ENCODE data around the gene COX4I1.
"Not testable (repeated sequence)": the region's sequence is repeated elsewhere in the genome, so short reads cannot be mapped to it uniquely, and the experiment has no call there.

COX4I1 gene

GRCh38 chr16:85794696-85795095, 4.8 kb upstream of the COX4I1 start:
- TF ChIP-seq JUND (IDR thresholded peaks at IDR 0.05; ENCODE audit: low read depth) = no peak
- no peak for DNase-seq (ENCODE audit: low read depth in 1 of 2, low spot score in 1 of 2)
- in situ Hi-C loops (cut with HindIII; ENCODE audit: low pct_unique_long_range_greater_than_20kb, low sequenced_read_pairs) = no loop called here

- in situ Hi-C loops (cut with HindIII; ENCODE audit: low pct_unique_long_range_greater_than_20kb, low sequenced_read_pairs) = no loop called here
- TF ChIP-seq JUND (IDR thresholded peaks at IDR 0.05; ENCODE audit: low read depth) = no peak
- no peak for DNase-seq (ENCODE audit: low read depth in 1 of 2, low spot score in 1 of 2)
These were observed 3.3 kb upstream of the COX4I1 start for GRCh38 chr16:85796152-85796551.

GRCh38 chr16:85796599-85796998, 2.9 kb upstream of the COX4I1 start:
- in situ Hi-C loops (cut with HindIII; ENCODE audit: low pct_unique_long_range_greater_than_20kb, low sequenced_read_pairs) = no loop called here
- TF ChIP-seq JUND (IDR thresholded peaks at IDR 0.05; ENCODE audit: low read depth) = no peak
- no peak for DNase-seq (ENCODE audit: low read depth in 1 of 2, low spot score in 1 of 2)

- in situ Hi-C loops (cut with HindIII; ENCODE audit: low pct_unique_long_range_greater_than_20kb, low sequenced_read_pairs) = no loop called here
- no peak for TF ChIP-seq JUND (IDR thresholded peaks at IDR 0.05; ENCODE audit: low read depth)
- no peak for DNase-seq (ENCODE audit: low read depth in 1 of 2, low spot score in 1 of 2)
These were observed 1.2 kb upstream of the COX4I1 start for GRCh38 chr16:85798283-85798776.

GRCh38 chr16:85798901-85799496, 496 bp upstream of the COX4I1 start:
- no peak for DNase-seq (ENCODE audit: low read depth in 1 of 2, low spot score in 1 of 2)
- in situ Hi-C loops (cut with HindIII; ENCODE audit: low pct_unique_long_range_greater_than_20kb, low sequenced_read_pairs) = no loop called here
- no peak for TF ChIP-seq JUND (IDR thresholded peaks at IDR 0.05; ENCODE audit: low read depth)

- in situ Hi-C loops (cut with HindIII; ENCODE audit: low pct_unique_long_range_greater_than_20kb, low sequenced_read_pairs) = no loop called here
- no peak for DNase-seq (ENCODE audit: low read depth in 1 of 2, low spot score in 1 of 2)
- no peak for TF ChIP-seq JUND (IDR thresholded peaks at IDR 0.05; ENCODE audit: low read depth)
These were observed 800 bp downstream of the COX4I1 start for GRCh38 chr16:85800321-85800669.

GRCh38 chr16:85803570-85803969, 4.1 kb downstream of the COX4I1 start:
- no peak for DNase-seq (ENCODE audit: low read depth in 1 of 2, low spot score in 1 of 2)
- no peak for TF ChIP-seq JUND (IDR thresholded peaks at IDR 0.05; ENCODE audit: low read depth)
- in situ Hi-C loops (cut with HindIII; ENCODE audit: low pct_unique_long_range_greater_than_20kb, low sequenced_read_pairs) = no loop called here

GRCh38 chr16:85805442-85806045, 6.0 kb downstream of the COX4I1 start:
- in situ Hi-C loops (cut with HindIII; ENCODE audit: low pct_unique_long_range_greater_than_20kb, low sequenced_read_pairs) = no loop called here
- DNase-seq (ENCODE audit: low read depth in 1 of 2, low spot score in 1 of 2) = no peak
- TF ChIP-seq JUND (IDR thresholded peaks at IDR 0.05; ENCODE audit: low read depth) = no peak

- in situ Hi-C loops (cut with HindIII; ENCODE audit: low pct_unique_long_range_greater_than_20kb, low sequenced_read_pairs) = no loop called here
- DNase-seq (ENCODE audit: low read depth in 1 of 2, low spot score in 1 of 2) = no peak
- no peak for TF ChIP-seq JUND (IDR thresholded peaks at IDR 0.05; ENCODE audit: low read depth)
These were observed 7.0 kb downstream of the COX4I1 start for GRCh38 chr16:85806539-85806938.

- DNase-seq (ENCODE audit: low read depth in 1 of 2, low spot score in 1 of 2); in situ Hi-C loops (cut with HindIII; ENCODE audit: low pct_unique_long_range_greater_than_20kb, low sequenced_read_pairs): not testable (repeated sequence)
These were observed 7.8 kb downstream of the COX4I1 start for GRCh38 chr16:85807340-85807739.

- DNase-seq (ENCODE audit: low read depth in 1 of 2, low spot score in 1 of 2); in situ Hi-C loops (cut with HindIII; ENCODE audit: low pct_unique_long_range_greater_than_20kb, low sequenced_read_pairs): not testable (repeated sequence)
These were observed 8.6 kb downstream of the COX4I1 start for GRCh38 chr16:85808104-85808503.

- DNase-seq (ENCODE audit: low read depth in 1 of 2, low spot score in 1 of 2) = no peak
- no peak for TF ChIP-seq JUND (IDR thresholded peaks at IDR 0.05; ENCODE audit: low read depth)
- in situ Hi-C loops (cut with HindIII; ENCODE audit: low pct_unique_long_range_greater_than_20kb, low sequenced_read_pairs) = no loop called here
These were observed 9.4 kb downstream of the COX4I1 start for GRCh38 chr16:85808926-85809325.

GRCh38 chr16:85809645-85810044, 10.2 kb downstream of the COX4I1 start:
- TF ChIP-seq JUND (IDR thresholded peaks at IDR 0.05; ENCODE audit: low read depth) = no peak
- DNase-seq (ENCODE audit: low read depth in 1 of 2, low spot score in 1 of 2) = no peak
- in situ Hi-C loops (cut with HindIII; ENCODE audit: low pct_unique_long_range_greater_than_20kb, low sequenced_read_pairs) = no loop called here

Data from T47D (cell line).